LHCN-M2 (cell line): Measurements from ENCODE around the gene ART1. TPM values are rescaled to one million over a fixed set of nuclear protein-coding genes. Genes with fewer than 3 reads are reported as not detected.

ENCODE experiments used
- DNase-seq: peaks from one replicate; pipeline ENCODE4 v3.0.0-alpha.2; 2012; ENCODE audit warnings: low read depth
- total RNA-seq: library from RNA; depleted of rRNA; stranded (reverse); fragments of >200 nt; gene quantifications from 2 replicates; pipeline ENCODE4 v1.2.3, GENCODE V29; 2014; rRNA removed

The ART1 gene
- total RNA-seq, 1 experiment from 2014 or later: not detected

- DNase-seq: no peak
Measured at GRCh38 chr11:3712274-3712673, 67.3 kb downstream of the ART1 start.

Other genes starting within 250 kb of the ART1 start
- 0.11 TPM in 1 of 2 replicates, not detected in the other for gene ART5, start 3.1 kb upstream of the ART1 start, total RNA-seq
- 0.51 and 0.98 TPM in 2 replicates for gene CHRNA10, start 26.3 kb downstream of the ART1 start, total RNA-seq
- gene NUP98, start 152.4 kb downstream of the ART1 start, total RNA-seq: 121 and 126 TPM in 2 replicates
- gene PGAP2, start 163.4 kb downstream of the ART1 start, total RNA-seq: 13.7 and 18.5 TPM in 2 replicates
- gene RHOG, start 195.8 kb downstream of the ART1 start, total RNA-seq: 36.5 and 38.3 TPM in 2 replicates
- 23.3 and 25.0 TPM in 2 replicates for gene STIM1, start 210.5 kb downstream of the ART1 start, total RNA-seq